ENCODE measurements around the gene PRKN.

Gene PRKN

DNA sequence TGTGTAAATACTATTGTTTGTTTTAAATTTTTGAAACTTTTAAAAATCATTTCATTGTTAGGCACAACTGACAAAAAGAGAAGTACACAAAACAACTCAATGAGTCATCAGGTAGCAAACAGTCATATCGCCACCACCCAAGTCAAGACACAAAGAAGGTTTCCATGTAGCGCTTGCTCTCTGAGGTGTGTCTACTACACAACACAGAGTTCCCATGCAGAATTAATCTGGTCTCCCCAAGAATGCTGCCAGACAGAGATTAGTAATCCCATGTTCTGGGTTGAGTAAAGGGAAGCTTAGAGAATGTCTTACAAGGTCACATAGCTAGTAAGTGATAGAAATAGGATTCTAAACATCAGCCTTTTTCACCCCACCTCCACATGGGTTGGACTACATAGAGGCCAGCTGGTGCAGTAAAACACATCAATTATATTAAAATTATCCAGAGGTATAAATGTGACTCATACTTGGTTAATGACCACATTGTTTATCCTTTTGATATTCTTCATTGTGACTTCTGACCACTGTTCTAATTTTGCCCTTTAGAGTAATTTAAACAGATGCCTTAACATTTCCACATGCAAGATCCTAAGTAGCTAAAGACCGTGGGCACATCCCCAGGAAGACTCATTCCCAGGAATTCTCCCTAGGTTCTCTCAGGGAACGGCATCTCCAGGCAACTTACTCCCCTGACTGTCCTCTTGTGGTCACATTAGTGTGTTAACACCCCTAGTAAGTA, 413.5 kb downstream of the PRKN start:
- no peak for DNase-seq (ENCODE audit: low read depth in 3 of 3)

DNA sequence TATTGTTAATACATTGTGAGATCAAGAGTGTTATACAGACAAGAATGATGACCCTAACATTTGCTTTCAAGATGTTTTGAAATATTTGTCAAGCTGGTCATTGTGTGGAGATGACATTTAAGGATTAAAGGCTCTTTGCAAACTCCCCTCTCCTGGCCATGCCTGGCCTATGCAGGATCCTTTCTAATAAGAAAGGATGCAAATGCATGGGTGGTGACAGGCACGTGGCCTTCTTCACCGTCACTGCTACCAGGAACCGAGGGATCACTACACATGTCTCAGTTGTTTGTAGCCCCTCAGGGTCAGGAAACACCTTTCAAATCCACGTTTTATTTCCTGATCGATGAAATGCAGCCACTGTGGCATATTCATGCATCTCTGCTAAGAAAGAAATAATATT, 419.7 kb downstream of the PRKN start:
- DNase-seq (ENCODE audit: low read depth in 3 of 3): no peak

DNA sequence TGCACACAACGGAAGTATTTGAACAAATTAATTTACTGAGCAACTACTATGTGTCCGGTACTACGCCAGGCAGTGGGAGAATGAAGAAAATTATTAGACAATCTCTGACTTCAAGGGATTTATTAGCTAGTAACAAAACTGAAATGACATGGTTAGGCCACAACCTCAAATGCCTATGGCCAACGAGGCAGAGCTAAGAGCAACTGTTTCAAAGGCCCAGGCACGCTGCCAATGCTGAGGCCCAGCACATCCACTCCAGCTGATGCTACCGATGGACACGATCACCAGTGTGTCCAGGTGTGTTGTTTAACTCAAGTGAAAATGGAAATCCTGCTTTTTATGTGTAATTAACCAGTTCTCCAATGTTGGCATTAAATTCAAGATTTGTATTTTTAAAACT, 420.9 kb downstream of the PRKN start:
- no peak for DNase-seq (ENCODE audit: low read depth in 3 of 3)

DNA sequence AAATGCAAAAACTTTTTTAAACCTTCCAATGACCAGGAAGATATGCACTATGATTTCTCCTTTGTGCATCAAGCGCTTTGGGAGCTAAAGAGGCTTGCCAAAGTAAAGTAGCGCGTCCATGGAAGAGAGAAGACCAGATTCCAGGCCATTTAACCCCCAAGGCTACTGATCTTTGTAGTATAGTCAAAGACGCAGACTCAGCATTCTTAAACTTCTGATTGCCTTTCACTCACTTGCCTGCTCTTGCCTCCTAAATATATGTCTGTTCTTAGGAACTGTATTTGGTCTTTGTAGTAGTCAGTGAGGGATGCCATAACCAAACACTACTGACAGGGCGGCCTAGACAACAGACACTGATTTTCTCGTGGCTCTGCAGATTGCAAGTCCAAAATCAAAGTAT, 426.4 kb downstream of the PRKN start:
- DNase-seq (ENCODE audit: low read depth in 3 of 3): no peak

DNA sequence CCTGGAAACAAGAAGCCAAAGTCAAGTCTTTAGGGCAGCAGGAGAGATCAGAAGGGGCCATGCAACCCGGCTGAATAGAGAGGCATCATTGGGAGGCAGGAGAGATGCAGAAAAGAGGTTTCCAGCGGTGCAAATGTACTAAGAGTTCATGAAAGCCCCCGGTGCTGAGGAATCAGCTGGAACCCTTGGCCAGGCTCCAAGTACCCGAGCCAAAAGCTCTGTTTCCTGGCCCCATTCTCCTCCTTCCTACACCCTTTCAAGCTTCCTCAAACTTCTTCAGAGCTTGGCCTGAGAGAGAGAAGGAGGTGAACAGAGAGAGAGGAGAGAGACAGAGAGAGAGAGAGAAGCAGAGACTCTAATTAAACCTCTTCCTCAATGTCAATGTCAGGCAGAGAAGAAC, 433.5 kb downstream of the PRKN start:
- DNase-seq (ENCODE audit: low read depth in 3 of 3): no peak

DNA sequence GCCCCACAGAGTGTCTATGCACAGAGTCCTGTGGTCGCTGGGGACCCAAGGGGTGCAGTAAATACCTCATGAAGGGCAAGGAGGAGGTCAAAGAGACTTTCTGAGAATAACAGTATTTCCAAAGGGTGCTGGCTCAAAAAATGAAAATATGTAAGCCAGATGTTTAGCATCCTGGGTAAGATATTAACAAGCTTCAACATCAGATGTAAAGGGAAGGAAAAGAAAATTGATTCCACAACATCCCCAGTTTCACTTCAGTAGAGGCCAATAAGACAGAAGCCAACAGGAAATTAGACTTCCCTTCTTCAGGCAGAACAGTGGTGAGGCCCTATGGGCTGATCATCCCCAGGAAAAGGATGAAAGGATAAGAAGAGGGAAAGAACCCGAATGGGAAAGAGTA, 434.7 kb downstream of the PRKN start:
- DNase-seq (ENCODE audit: low read depth in 3 of 3): no peak

DNA sequence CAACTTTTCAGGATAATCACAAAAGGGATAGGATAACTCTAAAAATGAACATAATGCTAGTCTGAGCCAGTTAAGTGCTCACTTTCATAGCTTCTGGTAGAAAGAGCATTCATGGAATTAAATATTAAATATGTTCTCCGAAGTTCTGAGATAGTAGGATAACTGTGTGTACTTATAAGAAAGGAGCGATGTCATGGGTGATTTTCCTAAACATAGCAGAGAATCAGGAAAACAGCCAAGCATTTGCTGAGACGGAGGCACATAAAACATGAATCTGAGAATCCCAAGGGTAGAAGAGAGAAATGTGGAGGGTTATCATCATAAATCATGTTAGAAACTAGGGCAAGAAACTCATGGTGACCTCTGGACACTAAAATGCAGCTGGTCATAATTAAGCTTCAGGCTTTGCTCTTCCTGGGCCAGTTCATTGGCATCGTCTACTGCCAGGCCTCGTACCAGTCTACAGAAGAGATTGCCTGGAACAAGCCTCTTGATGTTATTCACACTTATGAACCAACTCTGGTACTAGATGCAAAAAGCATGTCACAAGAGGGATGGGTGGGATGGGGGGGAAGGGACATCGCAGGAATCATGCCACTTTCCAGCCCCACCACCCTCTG, 436.6 kb downstream of the PRKN start:
- no peak for DNase-seq (ENCODE audit: low read depth in 3 of 3)

DNA sequence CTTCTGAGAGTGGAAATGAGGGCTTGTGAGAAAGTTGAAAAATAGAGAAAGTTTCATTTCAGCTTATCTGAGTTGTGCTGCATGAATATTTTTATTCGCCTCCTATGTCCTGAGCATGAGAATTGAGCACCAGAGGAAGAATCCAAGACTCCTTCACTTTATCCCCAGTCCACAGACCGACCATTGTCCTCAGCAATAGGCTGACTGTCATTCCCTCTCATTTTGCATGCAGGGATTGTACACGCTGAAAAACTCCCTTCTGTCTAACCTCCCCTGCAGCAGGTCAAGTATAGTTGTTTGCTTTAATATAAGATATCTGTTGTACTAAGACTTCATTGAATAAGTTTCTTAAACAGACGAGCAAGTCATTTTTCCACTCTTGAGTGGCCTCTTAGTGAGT, 437.6 kb downstream of the PRKN start:
- DNase-seq (ENCODE audit: low read depth in 3 of 3): no peak

DNA sequence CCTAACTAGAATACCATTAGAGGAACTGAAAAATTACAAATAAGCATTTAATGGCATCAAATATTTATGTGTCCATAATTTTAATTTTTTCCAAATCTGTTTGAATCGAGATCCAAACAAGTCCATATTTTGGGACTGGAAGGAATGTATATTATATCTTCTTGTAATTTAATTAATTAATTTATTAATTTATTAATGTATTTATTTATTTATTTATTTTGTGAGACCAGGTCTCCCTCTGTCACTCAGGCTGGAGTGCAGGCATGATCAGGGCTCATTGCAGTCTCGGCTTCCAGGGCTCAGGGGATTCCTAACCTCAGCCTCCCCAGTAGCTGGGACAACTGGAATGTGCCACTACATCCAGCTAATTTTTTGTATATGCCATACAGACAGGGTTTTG, 453.6 kb downstream of the PRKN start:
- DNase-seq (ENCODE audit: low read depth in 3 of 3): no peak

DNA sequence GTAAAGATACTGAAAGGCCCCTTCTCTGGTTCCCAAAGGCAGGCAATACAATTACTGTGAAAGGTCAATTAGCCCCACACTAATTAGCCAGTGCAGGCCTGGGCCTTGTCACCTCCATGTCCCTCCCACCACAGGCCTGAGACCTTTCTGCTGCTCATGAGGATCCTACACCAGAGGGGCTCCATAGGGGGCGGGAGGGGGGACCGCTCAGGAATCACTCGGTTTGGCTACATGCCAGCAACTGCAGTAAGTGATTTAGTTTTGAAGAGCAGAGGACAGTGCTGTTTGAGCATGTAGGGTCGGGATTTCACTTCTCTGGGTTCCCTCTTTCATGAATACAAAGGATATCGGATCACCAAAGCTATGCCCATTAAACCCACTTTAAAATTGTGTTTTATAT, 455.6 kb downstream of the PRKN start:
- DNase-seq (ENCODE audit: low read depth in 3 of 3): no peak

DNA sequence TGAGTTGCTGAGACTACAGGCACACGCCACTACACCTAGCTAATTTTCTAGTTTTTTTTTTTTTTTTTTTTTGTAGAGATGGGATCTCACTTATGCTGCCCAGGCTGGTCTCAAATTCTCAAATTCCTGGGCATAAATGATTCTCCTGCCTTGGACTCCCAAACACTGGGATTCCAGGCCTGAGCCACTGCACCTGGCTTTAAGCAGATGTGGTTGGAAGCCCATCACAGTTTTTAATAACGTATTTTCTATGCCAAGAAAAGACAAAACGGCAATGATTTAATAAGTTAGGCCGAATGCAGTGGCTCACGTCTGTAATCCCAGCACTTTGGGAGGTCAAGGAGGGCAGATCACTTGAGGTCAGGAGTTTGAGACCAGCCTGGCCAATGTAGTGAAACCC, 456.6 kb downstream of the PRKN start:
- DNase-seq (ENCODE audit: low read depth in 3 of 3): no peak

DNA sequence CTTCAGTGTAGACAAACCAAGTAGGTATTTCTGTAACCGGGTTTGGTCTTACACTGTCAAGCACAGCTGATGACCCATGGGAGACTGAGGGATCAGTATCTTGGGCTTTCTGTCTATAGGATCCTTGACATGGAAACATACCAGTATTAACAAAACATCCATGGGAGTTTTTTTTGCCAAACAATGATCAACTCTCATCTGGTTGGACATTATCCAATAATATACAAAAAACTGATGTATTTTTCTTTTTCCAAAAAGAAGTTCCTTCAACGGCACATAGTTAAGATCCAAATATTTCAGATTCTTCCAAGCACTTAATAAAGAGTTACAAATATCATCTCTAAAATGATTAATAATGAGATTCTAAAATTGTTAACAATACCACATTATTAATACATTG, 459.9 kb downstream of the PRKN start:
- no peak for DNase-seq (ENCODE audit: low read depth in 3 of 3)

DNA sequence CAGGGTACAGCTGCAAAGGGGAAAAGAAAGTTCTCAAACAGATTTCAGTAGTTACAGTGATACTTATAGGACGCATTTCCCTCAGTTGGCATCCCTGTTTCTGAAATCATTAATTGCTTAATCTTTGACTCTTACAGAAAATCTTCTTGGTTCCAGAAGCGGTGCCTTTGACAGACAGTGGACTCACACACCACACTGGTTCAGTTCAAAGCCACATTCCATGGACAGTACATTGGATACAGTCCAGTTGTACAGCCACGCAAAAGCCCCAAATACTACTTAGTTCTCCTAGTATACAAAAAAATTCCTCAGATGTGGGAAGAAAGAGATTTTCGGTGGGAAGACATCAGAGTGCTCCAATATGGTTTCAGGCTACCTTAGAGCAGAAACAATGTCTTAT, 460.4 kb downstream of the PRKN start:
- no peak for DNase-seq (ENCODE audit: low read depth in 3 of 3)

DNA sequence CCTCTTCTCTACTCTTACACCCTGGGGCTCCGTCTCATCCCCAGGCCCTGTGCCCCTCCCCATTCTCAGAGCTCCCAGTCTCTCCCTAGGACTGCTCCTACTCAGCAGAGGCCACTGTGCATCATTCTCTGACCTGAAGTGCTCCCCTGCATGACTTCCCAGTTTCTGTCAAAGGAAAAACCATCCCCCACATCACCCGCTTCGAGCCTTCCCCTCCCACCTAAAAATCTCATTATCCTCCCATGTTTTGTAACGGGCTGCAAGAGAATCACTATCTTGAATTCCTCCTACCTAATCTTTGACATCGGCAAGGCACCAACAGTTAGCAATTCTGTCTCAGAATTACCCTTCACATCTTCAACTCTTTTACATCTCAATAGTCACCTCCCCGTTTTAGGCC, 463.0 kb downstream of the PRKN start:
- DNase-seq (ENCODE audit: low read depth in 3 of 3): no peak

DNA sequence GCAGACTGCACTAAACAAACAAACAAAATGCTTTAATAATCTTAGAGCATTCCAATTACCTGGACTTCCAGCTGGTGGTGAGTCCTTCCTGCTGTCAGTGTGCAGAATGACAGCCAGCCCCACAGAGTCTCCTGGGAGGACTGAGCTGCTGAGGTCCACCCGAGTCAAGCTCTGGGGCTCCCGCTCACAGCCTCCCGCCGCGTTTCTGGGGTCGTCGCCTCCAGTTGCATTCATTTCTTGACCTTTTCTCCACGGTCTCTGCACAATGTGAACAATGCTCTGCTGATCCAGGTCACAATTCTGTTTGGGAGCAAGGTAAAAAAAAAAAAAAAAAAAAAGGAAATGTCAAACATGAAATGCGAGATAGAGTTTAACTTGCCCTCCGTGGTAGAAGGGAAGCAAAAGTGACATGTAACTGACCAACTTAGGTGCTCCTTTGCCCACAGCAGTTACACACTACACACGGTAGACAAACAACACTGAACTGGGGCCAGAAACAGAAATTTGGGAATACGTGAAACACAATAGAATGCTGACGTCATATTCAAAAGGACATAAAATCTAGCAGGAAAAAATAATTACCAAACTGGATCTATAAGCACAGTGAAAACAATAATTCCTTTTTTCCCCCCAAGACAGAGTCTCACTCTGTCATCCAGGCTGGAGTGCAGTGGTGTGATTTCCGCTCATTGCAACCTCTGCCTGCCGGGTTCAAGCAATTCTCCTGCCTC, 464.9 kb downstream of the PRKN start:
- DNase-seq (ENCODE audit: low read depth in 3 of 3): no peak

DNA sequence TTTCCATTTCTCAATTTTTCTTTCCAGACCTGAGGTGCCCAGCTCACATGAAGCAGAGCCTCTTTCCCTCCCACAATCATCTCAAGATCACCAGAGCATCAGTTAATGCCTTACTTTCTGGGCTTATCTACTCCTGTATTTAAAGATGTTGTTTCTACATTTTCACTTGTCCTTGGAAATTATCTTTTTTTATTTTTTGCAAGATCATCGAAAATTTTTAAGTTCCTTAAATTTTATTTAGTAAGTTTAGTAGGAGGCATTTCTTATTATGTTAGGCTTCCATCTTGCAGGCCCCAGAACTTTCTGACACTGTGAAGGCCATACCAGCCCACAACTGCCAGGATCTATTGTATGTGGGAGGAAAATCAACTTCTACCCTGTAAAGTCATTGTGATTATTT, 466.0 kb downstream of the PRKN start:
- no peak for DNase-seq (ENCODE audit: low read depth in 3 of 3)

DNA sequence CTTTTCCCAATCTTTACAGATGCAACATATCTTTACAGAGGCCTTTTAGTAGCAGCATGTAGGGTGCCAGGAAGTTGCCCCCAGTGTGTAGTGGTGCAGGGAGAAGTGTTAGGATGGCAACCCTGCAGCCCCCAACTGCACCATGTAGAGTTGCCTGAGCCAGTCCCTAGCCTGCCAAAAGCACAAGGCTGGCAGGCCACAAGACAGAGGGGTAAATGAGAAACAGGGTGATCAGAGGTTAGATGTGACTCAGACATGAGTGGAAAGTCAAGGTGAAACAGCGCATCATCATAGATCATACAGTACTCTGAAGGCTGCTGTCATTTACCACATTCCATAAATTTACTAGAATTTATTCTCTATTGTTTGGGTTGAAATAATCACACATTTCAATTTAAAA, 467.5 kb downstream of the PRKN start:
- no peak for DNase-seq (ENCODE audit: low read depth in 3 of 3)

DNA sequence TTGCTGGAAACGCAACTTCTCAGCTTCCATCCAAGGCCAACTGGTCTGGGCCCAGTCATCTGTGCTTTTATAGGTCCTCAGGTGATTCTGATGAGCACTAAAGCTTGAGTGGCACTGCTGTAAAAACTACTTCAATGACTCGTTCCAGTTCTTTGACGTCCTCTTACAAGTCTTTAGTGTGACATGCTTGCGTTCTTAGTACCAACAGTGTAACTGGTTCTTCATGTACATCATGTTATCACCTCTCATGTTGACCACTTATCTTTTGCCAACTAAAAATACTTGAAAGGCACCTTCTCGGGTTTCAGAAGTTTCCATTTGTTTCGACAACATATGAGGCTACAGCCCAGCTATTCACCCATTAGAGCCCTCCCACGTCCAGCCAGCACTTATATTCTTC, 468.9 kb downstream of the PRKN start:
- no peak for DNase-seq (ENCODE audit: low read depth in 3 of 3)

DNA sequence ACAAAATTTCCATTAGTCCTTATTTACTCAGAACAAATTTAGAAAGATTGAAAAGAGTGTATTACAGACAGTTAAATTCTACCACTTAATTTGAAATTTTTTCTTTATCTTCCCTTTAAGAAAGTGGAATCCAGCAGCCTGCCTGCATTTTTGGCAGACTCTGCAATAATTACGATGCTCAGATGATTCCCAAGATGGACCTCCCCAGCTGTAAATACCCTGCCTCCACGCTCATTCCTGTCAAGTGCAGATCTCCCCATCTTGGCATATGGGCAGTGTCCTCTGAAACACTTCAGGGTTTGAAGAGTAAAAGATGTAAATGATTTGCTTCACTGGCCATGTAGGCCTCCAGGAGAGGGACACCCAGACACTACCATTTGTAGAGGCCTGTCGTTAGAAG, 471.2 kb downstream of the PRKN start:
- no peak for DNase-seq (ENCODE audit: low read depth in 3 of 3)

DNA sequence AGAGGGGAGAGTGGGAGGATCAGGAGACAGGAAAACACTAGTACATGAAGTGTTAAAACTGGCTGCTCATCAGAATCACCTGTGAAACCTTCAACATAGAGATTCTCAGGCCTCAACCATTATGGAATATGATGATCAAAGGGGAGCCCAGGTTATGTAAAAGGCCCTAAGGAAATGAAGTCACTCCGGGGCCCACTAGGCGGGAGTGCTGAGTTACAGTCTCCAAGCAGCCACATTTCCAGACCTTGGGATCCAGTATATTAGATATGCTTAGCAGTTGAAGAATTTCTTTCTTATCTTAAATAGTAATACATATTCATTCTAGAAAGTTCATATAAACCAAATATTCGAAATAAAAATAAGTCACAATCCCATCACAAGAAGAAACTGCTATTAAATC, 476.3 kb downstream of the PRKN start:
- no peak for DNase-seq (ENCODE audit: low read depth in 3 of 3)

DNA sequence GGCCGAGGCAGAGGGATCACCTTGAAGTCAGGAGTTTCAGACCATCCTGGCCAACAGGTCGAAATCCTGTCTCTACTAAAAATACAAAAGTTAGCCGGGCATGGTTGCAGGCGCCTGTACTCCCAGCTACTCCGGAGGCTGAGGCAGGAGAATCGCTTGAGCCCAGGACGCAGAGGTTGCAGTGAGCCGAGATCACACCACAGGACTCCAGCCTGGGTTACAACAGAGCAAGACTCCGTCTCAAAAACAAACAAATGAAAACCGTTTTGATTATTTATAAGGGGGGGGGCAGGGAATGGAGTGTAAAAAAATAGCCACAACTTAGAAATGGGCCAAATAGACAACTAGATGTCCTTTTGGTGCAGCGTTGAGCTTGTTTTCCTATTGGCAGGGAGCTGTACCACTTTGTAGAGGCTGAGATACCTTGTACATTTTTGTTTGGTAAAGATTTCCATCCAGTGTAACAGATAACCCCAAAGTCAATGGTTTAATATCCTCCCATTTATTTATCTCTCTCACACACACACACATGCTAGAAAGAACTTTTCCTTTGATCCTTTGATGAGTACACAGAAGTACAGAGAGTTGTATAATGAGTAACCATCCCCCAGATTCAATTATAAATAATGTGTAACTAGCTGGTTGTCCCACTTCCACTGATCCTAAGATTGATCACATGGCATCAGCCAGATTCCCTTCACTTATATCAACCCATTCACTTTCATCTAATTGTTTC, 477.5 kb downstream of the PRKN start:
- DNase-seq (ENCODE audit: low read depth in 3 of 3): no peak

DNA sequence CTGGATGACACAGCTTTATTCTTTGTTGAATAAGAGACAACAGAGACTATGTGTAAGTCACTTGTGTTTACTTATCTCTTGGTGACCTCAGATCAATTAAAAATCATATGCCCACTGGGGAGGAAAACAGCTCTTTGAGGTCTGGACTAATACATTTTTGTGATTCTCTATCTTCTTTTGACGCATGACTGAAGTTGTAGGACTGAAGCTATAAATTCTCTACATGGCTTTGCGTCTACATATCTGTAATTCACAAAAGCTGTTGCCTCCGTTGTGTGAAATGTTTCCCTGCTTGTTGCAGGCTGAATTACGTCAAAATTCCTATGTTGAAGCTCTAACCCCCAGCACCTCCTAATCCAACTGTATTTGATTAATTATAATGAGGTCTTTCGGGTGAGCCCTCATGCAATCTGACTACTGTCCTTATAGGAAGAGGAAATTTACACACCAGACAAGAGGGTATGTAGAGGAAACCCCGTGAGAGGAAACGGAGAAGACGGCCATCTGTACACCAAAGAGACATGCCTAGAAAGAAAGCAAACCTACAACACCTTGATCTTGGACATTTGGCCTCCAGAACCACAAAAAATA, 481.6 kb downstream of the PRKN start:
- DNase-seq (ENCODE audit: low read depth in 3 of 3): no peak
